Liver (tissue), 9 donors: ENCODE measurements around the gene FTCD. TPM values are rescaled to one million over a fixed set of nuclear protein-coding genes. Genes with fewer than 3 reads are reported as not detected.

Source experiments
- DNase-seq: peaks from one replicate; pipeline ENCODE4 v3.0.0-alpha.2; 2017; ENCODE audit warnings: low spot score
- H3K27ac ChIP-seq, 2 donors: one replicate each; pipeline ENCODE4 v1.7.0; 2013; ENCODE audit warnings: inconsistent platforms in 2 of 2, low read length in 2 of 2, control low read depth in 1 of 2, low read depth in 1 of 2, mild to moderate bottlenecking in 1 of 2
- H3K27me3 ChIP-seq, 4 donors: one replicate each; pipeline versions ENCODE4 v1.6.1 to v1.7.0; 2013; ENCODE audit warnings: low read length in 3 of 4, inconsistent platforms in 1 of 4, mild to moderate bottlenecking in 1 of 4, moderate library complexity in 1 of 4; ENCODE audit not compliant: control insufficient read depth in 4 of 4, insufficient read depth in 4 of 4
- H3K36me3 ChIP-seq, 4 donors: one replicate each; pipeline versions ENCODE4 v1.6.1 to v1.7.0; 2013; ENCODE audit warnings: low read length in 3 of 4, mild to moderate bottlenecking in 3 of 4, low read depth in 1 of 4, moderate library complexity in 1 of 4; ENCODE audit not compliant: control insufficient read depth in 4 of 4, insufficient read depth in 3 of 4
- H3K4me1 ChIP-seq, 4 donors: one replicate each; pipeline versions ENCODE4 v1.6.1 to v1.7.0; 2013; ENCODE audit warnings: low read length in 3 of 4, mild to moderate bottlenecking in 3 of 4, moderate library complexity in 1 of 4; ENCODE audit not compliant: control insufficient read depth in 4 of 4, insufficient read depth in 4 of 4
- H3K4me3 ChIP-seq, 3 donors: one replicate each; pipeline versions ENCODE4 v1.6.1 to v1.7.0; 2013; ENCODE audit warnings: low read length in 3 of 3, control low read depth in 1 of 3, low read depth in 1 of 3, mild to moderate bottlenecking in 1 of 3
- H3K9ac ChIP-seq, 2 donors: one replicate each; pipeline ENCODE4 v1.7.0; 2013; ENCODE audit warnings: low read length in 2 of 2, mild to moderate bottlenecking in 2 of 2, moderate library complexity in 2 of 2, control low read depth in 1 of 2, low read depth in 1 of 2
- H3K9me3 ChIP-seq, 4 donors: one replicate each; pipeline versions ENCODE4 v1.6.1 to v1.7.0; 2013; ENCODE audit warnings: low read length in 3 of 4; ENCODE audit not compliant: control insufficient read depth in 4 of 4
- EGR1 ChIP-seq, 2 donors: IDR thresholded peaks; 2 replicates each; pipeline ENCODE4 v1.6.1; 2016 to 2018; ENCODE audit warnings: antibody characterized with exemption in 2 of 2, low read depth in 2 of 2
- FOXA1 ChIP-seq: IDR thresholded peaks from 2 replicates; pipeline ENCODE4 v1.6.1; 2016; ENCODE audit warnings: antibody characterized with exemption
- FOXA2 ChIP-seq: IDR thresholded peaks from 2 replicates; pipeline ENCODE4 v1.6.1; 2016; ENCODE audit warnings: antibody characterized with exemption
- GABPA ChIP-seq, 2 donors: IDR thresholded peaks in 1 of 2; conservative IDR thresholded peaks in 1 of 2; 2 replicates each; pipeline ENCODE4 v1.6.1; 2016; ENCODE audit warnings: antibody characterized with exemption in 2 of 2, mild to moderate bottlenecking in 1 of 2, moderate library complexity in 1 of 2
- HNF4A ChIP-seq, 2 donors: conservative IDR thresholded peaks; 2 replicates each; pipeline ENCODE4 v1.6.1; 2016; ENCODE audit warnings: antibody characterized with exemption in 2 of 2, mild to moderate bottlenecking in 2 of 2
- HNF4G ChIP-seq: IDR thresholded peaks from 2 replicates; pipeline ENCODE4 v1.6.1; 2016; ENCODE audit warnings: antibody characterized with exemption
- JUND ChIP-seq, 2 donors: IDR thresholded peaks; 2 replicates each; pipeline ENCODE4 v1.6.1; 2016; ENCODE audit warnings: antibody characterized with exemption in 2 of 2
- NR2F2 ChIP-seq: IDR thresholded peaks from 2 replicates; pipeline ENCODE4 v1.6.1; 2016; ENCODE audit warnings: antibody characterized with exemption
- RAD21 ChIP-seq, 2 donors: IDR thresholded peaks; 2 replicates each; pipeline ENCODE4 v1.6.1; 2016; ENCODE audit warnings: antibody characterized with exemption in 2 of 2, mild to moderate bottlenecking in 2 of 2
- REST ChIP-seq: IDR thresholded peaks from 2 replicates; pipeline ENCODE4 v1.6.1; 2016; ENCODE audit warnings: antibody characterized with exemption, mild to moderate bottlenecking
- RXRA ChIP-seq, 2 donors: IDR thresholded peaks; 2 replicates each; pipeline ENCODE4 v1.6.1; 2017 to 2018; ENCODE audit warnings: antibody characterized with exemption in 2 of 2, mild to moderate bottlenecking in 1 of 2
- SP1 ChIP-seq: IDR thresholded peaks from 2 replicates; pipeline ENCODE4 v1.6.1; 2018; ENCODE audit warnings: antibody characterized with exemption, mild to moderate bottlenecking
- TAF1 ChIP-seq: conservative IDR thresholded peaks from 2 replicates; pipeline ENCODE4 v1.6.1; 2016; ENCODE audit warnings: antibody characterized with exemption, mild to moderate bottlenecking
- YY1 ChIP-seq: IDR thresholded peaks from 2 replicates; pipeline ENCODE4 v1.6.1; 2016; ENCODE audit warnings: antibody characterized with exemption, mild to moderate bottlenecking
- WGBS: extraction: QIAGEN DNeasy Blood & Tissue Kit; methylation state at CpG from one replicate; pipeline ENCODE4 v1.1.7; 2013; 5-methylcytosine and 5-hydroxymethylcytosine counted together
- polyA plus RNA-seq, 2 donors: library from polyadenylated mRNA; stranded (reverse) in 1 of 2; unstranded in 1 of 2; fragments of 200-250 nt in 1 of 2; fragments of >200 nt in 1 of 2; fragmentation: Nextera tagmentation in 1 of 2; extraction: Ambion mirVana in 1 of 2; gene quantifications; one replicate each; pipeline versions ENCODE4 v1.2.1 to v1.2.3, GENCODE V29; 2013 to 2015
- total RNA-seq, 2 donors: library from RNA; depleted of rRNA; stranded (reverse); fragments of >200 nt; gene quantifications; one replicate each; pipeline ENCODE4 v1.2.3, GENCODE V29; 2014
- TF ChIP-seq, protein P1 (sequence below): IDR thresholded peaks from 2 replicates; pipeline ENCODE4 v1.6.1; 2016; ENCODE audit warnings: antibody characterized with exemption
- TF ChIP-seq, protein P2 (sequence below): IDR thresholded peaks from 2 replicates; pipeline ENCODE4 v1.6.1; 2016; ENCODE audit warnings: antibody characterized with exemption
- TF ChIP-seq, protein P3 (sequence below): IDR thresholded peaks from 2 replicates; pipeline ENCODE4 v1.6.1; 2016; ENCODE audit warnings: antibody characterized with exemption
- donor health status: healthy.
- donor health status: healthy.
- donor health status: healthy.
- donor health status: healthy.
- donor health status: healthy.

FTCD gene
- total and polyA plus RNA-seq, 4 donors, result 130 to 182 (median 173) TPM

DNA sequence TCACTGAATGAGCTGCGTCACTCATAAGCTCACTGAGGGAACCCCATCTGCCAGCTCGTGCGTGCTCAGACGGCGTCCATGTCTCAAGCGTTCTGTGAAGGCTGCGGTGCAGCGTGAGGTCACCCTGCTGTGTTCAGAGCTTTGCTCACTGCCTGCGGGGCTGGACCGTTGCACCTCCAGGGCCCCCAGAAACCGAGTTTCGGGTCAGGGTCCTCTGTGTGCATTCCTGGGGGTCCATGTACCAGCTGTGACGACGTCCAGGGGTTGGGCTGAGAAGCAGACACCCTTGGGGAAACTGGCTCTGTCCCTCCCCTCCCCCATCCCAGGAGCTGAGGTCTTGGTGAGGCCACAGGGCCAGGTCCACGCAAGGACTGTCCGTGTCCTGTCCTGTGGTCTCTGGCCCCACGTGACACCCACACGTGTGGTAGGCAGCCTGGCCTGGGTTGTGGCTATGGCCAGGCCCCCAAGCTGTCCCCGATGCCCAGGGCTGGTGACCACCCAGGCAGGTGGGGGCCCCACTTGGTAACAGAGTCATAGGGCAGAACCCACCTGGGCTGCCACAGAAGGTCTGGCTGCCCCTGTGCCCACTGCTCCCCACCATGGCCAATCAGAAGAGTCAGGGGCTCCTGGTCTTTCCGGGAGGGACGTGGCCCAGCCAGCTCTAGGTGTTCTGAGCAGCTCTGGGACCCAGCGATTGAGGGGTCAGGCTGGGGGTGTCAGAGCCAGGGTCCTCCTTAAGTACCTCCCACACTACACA, 24.4 kb downstream of the FTCD start:
- H3K36me3 ChIP-seq, result peaks cover 0 to 5% (median 2%) of the 10 kb centered on the region in 4 donors
- no peaks in the 10 kb centered on the region for H3K27me3 ChIP-seq
- no peak overlapping the region for H3K9ac ChIP-seq
- no peaks in the 10 kb centered on the region for H3K9me3 ChIP-seq
- H3K27ac ChIP-seq, result no peak overlapping the region
- no peak for DNase-seq
- no peak overlapping the region for H3K4me3 ChIP-seq
- no peaks in the 10 kb centered on the region for H3K4me1 ChIP-seq
- 88% methylated on average over 22 of the region's 22 CpGs for WGBS
- no peak for TF ChIP-seq FOXA1
- no peak for TF ChIP-seq TAF1
- TF ChIP-seq, protein P1, sequence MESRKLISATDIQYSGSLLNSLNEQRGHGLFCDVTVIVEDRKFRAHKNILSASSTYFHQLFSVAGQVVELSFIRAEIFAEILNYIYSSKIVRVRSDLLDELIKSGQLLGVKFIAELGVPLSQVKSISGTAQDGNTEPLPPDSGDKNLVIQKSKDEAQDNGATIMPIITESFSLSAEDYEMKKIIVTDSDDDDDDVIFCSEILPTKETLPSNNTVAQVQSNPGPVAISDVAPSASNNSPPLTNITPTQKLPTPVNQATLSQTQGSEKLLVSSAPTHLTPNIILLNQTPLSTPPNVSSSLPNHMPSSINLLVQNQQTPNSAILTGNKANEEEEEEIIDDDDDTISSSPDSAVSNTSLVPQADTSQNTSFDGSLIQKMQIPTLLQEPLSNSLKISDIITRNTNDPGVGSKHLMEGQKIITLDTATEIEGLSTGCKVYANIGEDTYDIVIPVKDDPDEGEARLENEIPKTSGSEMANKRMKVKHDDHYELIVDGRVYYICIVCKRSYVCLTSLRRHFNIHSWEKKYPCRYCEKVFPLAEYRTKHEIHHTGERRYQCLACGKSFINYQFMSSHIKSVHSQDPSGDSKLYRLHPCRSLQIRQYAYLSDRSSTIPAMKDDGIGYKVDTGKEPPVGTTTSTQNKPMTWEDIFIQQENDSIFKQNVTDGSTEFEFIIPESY, result no peak
- TF ChIP-seq NR2F2, result no peak
- no peak for TF ChIP-seq RAD21 (IDR thresholded peaks at IDR 0.05)
- no peak for TF ChIP-seq RXRA (IDR thresholded peaks at IDR 0.05)
- TF ChIP-seq, protein P2, sequence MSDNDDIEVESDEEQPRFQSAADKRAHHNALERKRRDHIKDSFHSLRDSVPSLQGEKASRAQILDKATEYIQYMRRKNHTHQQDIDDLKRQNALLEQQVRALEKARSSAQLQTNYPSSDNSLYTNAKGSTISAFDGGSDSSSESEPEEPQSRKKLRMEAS, result no peak
- TF ChIP-seq SP1, result no peak
- TF ChIP-seq HNF4G, result no peak
- no peak for TF ChIP-seq JUND (IDR thresholded peaks at IDR 0.05)
- TF ChIP-seq HNF4A (conservative IDR thresholded peaks at IDR 0.05), result no peak
- TF ChIP-seq, protein P3, sequence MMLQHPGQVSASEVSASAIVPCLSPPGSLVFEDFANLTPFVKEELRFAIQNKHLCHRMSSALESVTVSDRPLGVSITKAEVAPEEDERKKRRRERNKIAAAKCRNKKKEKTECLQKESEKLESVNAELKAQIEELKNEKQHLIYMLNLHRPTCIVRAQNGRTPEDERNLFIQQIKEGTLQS, result no peak
- no peak for TF ChIP-seq EGR1 (IDR thresholded peaks at IDR 0.05; ENCODE audit: low read depth in 2 of 2)

- no peak overlapping the region for H3K9ac ChIP-seq
- DNase-seq, result no peak
- no peaks in the 10 kb centered on the region for H3K27me3 ChIP-seq
- H3K4me3 ChIP-seq, result no peak overlapping the region
- 88% methylated on average over 27 of the region's 27 CpGs for WGBS
- no peaks in the 10 kb centered on the region for H3K4me1 ChIP-seq
- H3K36me3 ChIP-seq, result peaks cover 0 to 5% (median 2%) of the 10 kb centered on the region in 4 donors
- H3K9me3 ChIP-seq, result no peaks in the 10 kb centered on the region
- TF ChIP-seq TAF1 (no peak), YY1 (no peak), HNF4A (conservative IDR thresholded peaks at IDR 0.05) (no peak), JUND (IDR thresholded peaks at IDR 0.05) (no peak), FOXA2 (no peak), REST (no peak), FOXA1 (no peak), GABPA (IDR thresholded peaks at IDR 0.05 in 1 of 2, conservative IDR thresholded peaks at IDR 0.05 in 1 of 2) (no peak), HNF4G (no peak), EGR1 (IDR thresholded peaks at IDR 0.05; ENCODE audit: low read depth in 2 of 2) (no peak)
- TF ChIP-seq, protein P1, result no peak
- TF ChIP-seq, protein P2, result no peak
- TF ChIP-seq, protein P3, result no peak
- H3K27ac ChIP-seq, result no peak overlapping the region
Measured at GRCh38 chr21:46129846-46130651, 25.3 kb downstream of the FTCD start.
